Mononuclear cell (primary cell): ENCODE data around the gene TRAF1. TPM values are rescaled to one million over a fixed set of nuclear protein-coding genes. Genes with fewer than 3 reads are reported as not detected.

Experiments used
- H3K27me3 ChIP-seq: 2 replicates; pipeline ENCODE4 v1.6.0; 2011; ENCODE audit warnings: low read length, control low read depth; ENCODE audit not compliant: insufficient read depth
- H3K4me1 ChIP-seq: 2 replicates; pipeline ENCODE4 v1.5.1; 2011; ENCODE audit warnings: mild to moderate bottlenecking, low read length, control low read depth; ENCODE audit not compliant: insufficient read depth
- H3K4me3 ChIP-seq: 2 replicates; pipeline ENCODE4 v1.5.1; 2011; ENCODE audit warnings: mild to moderate bottlenecking, low read length, moderate library complexity
- H3K9me3 ChIP-seq: 2 replicates; pipeline ENCODE4 v1.5.1; 2011; ENCODE audit warnings: low read depth, mild to moderate bottlenecking, control low read depth, low read length
- total RNA-seq: library from RNA; depleted of rRNA; stranded (reverse); fragments of >200 nt; gene quantifications from one replicate; pipeline ENCODE4 v1.2.3, GENCODE V29; 2012

TRAF1 gene
- total RNA-seq, 1 donor, result 88.8 TPM

DNA sequence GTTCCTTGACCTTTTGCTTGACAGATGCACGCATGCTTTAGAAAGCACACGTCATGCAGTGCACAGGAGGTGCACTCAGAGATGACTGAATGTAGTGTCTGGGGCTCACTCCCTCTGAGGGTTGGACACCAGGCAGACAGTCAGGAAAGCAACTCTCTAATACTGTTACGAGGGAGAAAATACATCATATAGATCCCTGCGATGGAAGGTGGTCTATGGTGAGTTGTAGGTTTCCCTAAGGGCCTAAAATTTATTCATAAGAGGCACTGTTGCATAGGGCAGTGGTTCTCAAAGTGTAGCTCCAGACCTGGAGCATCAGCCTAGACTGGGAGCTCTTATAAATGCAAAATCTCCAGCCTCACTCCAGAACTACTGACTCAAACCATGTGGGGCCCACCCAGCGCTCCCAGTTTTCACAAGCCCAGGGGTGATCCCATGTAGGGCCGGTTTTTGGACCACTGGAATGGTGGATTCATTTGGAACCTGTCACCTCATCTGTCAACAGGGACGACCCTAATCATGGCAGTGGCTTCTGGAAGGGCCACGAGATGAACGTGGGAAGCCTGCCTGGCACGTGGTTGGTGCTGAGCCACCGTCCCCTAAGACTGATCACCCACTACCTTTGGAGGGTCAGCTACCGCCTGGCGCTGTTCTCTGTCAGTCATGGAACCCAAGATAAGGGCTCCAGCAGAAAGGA is 32.8 kb downstream of the TRAF1 start:
- H3K4me1 ChIP-seq, result peaks cover 64% of the 10 kb centered on the region
- H3K9me3 ChIP-seq, result no peaks in the 10 kb centered on the region
- H3K4me3 ChIP-seq, result no peak overlapping the region
- no peaks in the 10 kb centered on the region for H3K27me3 ChIP-seq

DNA sequence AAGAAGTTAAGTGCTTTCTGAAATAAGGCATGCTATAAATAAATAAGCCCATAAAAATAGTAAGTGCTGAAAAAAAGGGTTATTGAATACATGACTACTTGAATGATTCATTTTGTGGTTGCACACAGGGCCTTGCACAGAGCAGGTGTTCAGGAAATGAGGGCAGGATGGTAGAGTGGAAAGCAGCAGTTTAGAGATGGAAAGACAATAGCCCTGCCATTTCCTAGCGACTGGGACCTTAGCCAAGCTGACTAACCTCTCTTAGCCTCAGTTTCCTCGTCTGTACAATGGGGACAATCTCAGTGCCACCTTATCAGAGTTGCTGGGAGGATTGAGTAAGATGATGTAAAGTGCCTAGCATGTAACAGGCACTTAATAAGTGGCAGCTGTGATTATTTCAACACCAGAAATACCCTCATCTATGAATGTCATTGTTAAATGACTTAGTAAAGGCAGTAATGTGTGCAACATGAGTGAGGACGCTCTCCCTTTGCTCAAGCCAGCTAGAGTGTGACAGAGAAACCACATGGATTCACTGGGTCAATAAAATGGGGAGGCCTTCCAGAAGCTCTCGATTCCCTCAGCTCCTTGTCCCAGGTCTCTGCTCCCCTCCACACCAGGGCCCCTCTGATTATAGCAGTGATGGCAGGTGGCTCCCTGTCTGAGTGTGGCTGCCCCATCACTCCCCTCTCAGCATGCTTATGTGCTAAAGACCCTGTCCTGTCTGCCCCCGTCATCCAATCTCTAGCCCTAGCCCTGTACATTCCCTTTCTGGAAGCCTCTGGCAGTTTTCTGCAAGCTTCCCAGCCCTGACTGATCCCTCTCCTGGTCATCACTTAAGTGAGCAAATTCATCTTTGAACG is 33.6 kb downstream of the TRAF1 start:
- Histone ChIP-seq H3K4me3 (no peak overlapping the region), H3K4me1 (peaks cover 64% of the 10 kb centered on the region), H3K9me3 (no peaks in the 10 kb centered on the region), H3K27me3 (no peaks in the 10 kb centered on the region)

DNA sequence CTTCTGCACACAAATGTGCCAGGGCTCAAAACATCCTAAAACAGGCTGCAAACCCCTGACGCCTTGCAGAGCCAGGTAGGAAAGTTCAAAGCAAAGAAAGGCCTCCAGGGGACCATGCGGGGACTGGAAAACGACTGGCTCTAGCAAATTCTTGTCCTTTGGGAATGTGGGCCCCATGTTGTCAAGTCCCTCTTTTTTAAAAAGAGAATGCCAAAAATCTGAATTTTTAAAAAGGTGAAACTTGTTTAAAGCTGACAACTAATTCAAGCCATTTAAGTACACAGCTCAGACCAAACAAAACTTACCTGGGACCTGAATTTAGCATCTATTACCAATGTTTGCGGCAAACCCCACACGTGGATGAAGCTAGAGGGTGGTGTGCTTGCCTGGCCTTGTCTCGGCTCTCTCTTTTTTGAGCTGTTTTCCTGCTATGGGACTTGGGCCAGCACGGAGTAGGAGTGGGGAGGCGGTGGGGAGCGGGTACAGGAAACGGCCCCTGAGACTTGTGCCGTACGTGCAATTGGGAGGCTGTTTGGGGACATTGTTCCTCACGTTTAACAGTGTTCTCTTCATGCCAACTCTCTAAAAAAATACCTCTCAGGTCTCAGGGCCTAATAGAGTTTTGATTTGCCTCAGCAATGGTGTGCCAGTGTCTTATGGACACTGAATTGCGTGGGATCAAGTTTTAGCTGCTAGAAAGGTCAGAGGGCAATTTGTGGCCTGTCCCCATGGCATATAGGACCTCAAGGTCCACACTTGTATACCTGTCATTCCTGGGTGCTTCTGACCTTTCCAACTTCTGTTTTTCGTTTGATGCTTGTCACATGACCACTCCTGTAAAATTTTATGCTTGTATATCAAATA is 34.5 kb downstream of the TRAF1 start:
- H3K9me3 ChIP-seq, result no peaks in the 10 kb centered on the region
- peaks cover 61% of the 10 kb centered on the region for H3K4me1 ChIP-seq
- no peak overlapping the region for H3K4me3 ChIP-seq
- no peaks in the 10 kb centered on the region for H3K27me3 ChIP-seq

DNA sequence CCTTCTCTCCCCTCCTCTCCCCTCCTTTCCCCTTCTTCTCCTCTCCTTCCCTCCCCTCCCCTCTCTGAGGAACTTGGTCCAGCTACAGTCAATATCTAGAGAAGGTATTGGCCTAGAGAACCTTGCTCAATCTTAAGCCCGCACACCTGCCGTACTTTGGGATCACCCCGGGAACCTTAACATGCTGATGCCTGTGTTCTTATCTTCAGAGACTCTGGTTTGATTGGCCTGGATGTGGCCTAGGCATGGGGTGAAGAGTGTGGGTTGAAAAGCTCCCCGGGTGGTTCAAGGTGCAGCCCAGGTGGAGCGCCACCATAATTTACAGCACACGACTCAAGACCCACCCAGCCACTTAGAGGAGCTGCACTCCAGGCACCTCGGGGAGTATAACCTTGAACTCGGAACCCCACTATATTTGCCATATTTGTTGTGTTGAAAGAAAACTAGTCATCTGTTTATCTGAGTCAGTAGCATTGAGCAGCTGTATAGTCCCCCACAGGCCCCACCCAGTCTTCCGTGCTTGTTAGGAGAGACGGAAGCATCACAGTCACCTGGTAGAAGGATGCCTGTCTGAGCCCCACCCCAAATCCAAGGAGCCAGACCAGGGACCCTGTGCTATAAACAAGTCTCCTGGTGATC is 35.2 kb downstream of the TRAF1 start:
- no peaks in the 10 kb centered on the region for H3K9me3 ChIP-seq
- H3K4me3 ChIP-seq, result no peak overlapping the region
- peaks cover 55% of the 10 kb centered on the region for H3K4me1 ChIP-seq
- H3K27me3 ChIP-seq, result no peaks in the 10 kb centered on the region

DNA sequence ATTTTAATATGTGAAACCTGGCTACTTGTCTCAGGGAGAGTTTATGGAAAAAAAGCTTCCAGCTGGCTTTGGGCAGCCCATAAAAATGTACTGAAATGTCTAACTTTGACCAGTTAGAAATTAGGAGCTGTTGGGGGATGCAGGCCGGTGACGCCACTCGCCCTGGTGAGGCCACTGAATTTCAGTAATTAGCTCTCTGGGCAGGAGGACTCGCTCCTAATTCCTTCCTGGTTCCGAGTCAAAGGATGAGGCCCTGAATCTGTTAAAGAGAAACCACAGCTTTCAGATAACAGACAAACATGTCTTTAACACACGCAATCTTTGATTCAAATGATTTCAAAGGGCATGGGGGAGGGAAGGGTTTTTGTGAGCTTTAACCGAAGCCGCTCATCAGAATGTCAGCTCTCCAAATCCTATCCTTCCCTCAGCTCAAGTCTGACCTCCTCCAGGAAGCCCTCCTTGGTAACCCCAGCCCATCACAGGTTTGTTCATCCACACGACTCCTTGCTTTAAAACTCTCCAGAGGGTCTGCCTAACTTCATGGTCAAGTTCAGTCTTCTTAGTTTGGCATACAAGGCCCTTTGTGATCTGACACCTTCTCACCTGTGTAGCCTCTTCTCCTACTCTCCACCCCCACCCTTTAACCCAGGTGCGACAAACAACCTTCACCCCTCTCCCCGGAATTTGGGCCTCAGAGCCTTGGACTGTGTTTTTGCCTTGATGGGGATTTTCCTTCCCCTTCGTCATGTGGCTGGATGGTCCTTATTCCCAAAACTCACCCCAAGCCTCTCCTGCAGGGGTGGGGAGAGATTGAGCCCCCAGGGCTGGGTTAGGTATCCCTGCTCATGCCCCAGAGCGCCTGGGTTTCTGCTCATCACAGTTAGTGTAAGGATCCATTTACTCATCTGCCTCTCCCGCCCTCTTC is 36.0 kb downstream of the TRAF1 start:
- Histone ChIP-seq H3K27me3 (no peaks in the 10 kb centered on the region), H3K4me3 (no peak overlapping the region), H3K4me1 (peaks cover 55% of the 10 kb centered on the region), H3K9me3 (no peaks in the 10 kb centered on the region)

DNA sequence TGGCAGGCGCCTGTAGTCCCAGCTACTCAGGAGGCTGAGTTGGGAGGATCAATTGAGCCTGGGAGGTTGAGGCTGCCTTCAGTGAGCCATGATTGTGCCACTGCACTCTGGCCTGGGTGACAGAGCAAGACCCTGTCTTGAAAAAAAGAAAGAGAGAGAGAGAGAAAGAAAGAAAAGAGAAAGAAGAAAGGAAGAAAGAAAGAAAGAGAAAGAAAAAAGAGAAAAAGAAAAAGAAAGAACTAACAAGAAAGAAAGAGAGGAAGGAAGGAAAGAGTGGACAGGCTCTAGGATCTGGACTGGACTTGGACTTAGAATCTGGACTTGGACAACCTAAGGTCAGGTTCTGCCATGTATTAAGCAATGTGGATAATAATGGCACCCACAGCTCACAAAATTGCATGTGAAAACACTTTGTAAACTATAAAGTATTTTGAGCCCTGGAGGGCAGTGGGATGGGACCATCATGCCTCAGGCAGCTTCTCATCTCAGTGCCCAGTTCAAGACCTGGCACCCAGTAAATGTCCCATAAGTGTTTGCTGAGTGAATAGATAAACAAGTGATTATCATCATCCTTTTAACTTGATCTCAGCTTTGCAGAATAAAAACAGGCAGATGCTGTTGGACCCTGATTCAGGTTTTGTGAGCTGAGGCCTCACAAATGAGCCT is 36.9 kb downstream of the TRAF1 start:
- Histone ChIP-seq H3K4me3 (no peak overlapping the region), H3K4me1 (peaks cover 55% of the 10 kb centered on the region), H3K27me3 (no peaks in the 10 kb centered on the region), H3K9me3 (no peaks in the 10 kb centered on the region)

DNA sequence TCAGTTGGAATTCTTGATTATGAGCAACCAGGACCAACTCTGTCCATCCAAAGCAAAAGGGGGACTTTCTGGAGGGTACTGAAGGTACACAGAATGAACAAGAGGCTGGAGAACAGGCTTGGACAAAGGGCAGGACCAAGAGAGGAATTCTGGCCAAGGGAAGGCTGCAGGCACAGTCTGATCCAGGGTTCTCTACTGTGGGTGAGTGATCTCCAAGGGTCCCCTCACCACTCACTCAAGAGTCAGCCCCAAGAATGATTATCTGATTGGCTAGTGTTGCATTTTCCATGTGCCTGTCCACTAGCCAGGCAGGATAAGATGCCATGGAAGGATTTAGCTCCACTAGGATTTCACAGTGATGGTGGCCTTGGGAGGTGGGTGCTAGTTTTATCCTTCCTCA is 38.0 kb downstream of the TRAF1 start:
- Histone ChIP-seq H3K4me1 (peaks cover 49% of the 10 kb centered on the region), H3K4me3 (no peak overlapping the region), H3K9me3 (no peaks in the 10 kb centered on the region), H3K27me3 (no peaks in the 10 kb centered on the region)

DNA sequence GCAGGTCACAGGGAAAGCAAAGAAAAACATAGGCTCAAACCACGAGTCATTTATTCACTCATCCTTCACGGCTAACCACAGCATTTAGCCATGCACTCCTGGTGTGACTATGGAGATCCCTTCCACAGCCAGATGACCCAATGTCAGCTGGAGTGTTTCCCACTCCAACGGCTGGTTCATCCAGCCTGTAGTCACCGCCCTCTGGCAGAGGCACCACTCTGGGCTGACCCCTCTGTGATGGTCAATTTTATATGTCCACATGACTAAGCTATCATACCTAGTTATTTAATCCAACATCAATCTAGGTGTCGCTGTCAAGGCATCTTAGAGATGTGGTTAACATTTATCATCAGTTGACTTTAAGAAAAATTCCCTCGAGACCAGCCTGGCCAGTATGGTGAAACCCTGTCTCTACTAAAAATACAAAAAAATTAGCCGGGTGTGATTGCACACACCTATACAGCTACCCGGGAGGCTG is 40.1 kb downstream of the TRAF1 start:
- Histone ChIP-seq H3K4me3 (no peak overlapping the region), H3K27me3 (no peaks in the 10 kb centered on the region), H3K4me1 (peaks cover 47% of the 10 kb centered on the region), H3K9me3 (no peaks in the 10 kb centered on the region)

DNA sequence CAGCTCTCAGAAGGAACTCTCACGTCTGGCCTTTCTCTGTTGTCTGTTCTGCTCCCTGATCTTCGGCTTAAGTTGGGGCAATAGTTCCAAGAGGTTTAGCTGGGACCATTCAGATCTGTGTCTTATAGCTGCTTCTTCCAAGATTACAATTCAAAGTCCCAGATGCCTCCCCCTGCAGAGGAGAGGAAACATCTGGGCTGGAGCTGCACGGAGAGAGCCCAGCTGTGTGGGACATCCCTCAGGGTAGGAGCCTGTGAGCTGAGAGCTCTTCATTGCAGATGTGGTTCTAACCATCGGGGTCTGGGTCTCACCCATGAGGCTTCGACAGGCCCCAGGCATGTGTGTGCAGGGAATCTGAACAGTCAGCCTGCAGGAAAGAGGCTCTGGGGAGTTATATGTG is 40.6 kb downstream of the TRAF1 start:
- H3K4me3 ChIP-seq, result no peak overlapping the region
- no peaks in the 10 kb centered on the region for H3K9me3 ChIP-seq
- H3K4me1 ChIP-seq, result peaks cover 44% of the 10 kb centered on the region
- no peaks in the 10 kb centered on the region for H3K27me3 ChIP-seq

DNA sequence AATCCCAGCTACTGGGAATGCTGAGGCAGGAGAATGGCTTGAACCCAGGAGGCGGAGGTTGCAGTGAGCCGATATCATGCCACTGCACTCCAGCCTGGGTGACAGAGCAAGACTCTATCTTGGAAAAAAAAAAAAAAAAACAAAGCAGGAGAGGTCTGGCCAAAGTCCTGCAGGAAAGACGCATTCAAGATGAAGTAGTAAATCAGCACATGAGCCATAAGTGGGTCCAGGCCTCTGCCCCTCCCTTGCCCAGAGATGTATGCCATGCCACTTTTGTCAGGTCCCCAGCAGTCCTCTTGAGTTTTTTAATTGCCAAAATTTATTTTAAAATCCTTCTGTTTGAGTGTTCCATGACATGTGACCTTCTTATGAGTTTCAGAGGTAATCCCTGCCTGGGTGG is 41.1 kb downstream of the TRAF1 start:
- peaks cover 41% of the 10 kb centered on the region for H3K4me1 ChIP-seq
- no peak overlapping the region for H3K4me3 ChIP-seq
- H3K27me3 ChIP-seq, result no peaks in the 10 kb centered on the region
- no peaks in the 10 kb centered on the region for H3K9me3 ChIP-seq

DNA sequence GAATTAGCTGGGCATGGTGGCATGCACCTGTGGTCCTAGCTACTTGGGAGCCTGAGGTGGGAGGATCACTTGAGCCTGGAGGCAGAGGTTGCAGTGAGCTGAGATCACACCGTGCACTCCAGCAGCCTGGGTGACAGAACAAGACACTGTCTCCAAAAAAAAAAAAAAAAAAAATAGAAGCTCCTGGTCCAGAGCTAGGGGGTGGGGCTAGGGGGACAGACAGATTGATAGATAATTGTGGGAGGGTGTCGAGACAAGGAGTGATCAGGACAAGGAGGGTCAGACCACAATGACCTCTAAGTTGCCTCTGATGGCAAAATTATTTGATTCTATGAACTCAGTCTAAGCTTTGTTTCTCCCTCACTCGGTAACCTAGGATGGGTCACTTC is 43.0 kb downstream of the TRAF1 start:
- peaks cover 41% of the 10 kb centered on the region for H3K4me1 ChIP-seq
- H3K4me3 ChIP-seq, result no peak overlapping the region
- H3K9me3 ChIP-seq, result no peaks in the 10 kb centered on the region
- H3K27me3 ChIP-seq, result no peaks in the 10 kb centered on the region

DNA sequence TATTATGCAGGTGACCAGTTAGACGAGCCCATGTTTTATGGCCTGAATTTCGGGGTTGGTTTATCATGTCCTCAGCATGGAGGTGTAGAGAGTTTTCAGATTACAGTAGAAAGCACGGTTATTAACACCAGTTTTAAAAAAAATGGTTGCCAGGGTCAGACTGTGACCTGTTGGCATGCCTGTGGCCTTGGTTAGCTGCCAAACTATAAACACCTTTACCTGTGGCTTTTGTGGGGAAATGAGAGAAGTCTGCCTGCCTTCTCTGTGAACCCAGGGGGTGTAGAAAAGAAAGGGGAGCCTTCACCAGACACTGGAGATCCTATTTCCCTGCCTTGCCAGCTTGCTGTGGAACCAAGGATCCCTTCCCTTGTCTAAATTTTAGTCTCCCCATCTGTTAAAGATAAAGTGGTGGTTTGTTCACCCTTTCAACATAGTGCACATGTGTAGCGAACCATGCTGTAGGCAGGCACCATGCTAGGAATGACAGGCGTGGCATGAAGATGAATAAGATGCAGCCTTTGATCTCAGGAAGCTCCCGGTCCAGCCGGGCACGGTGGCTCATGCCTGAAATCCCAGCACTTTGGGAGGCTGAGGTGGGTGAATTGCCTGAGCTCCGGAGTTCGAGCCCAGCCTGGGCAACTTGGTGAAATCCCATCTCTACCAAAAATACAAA is 43.5 kb downstream of the TRAF1 start:
- H3K27me3 ChIP-seq, result no peaks in the 10 kb centered on the region
- H3K4me1 ChIP-seq, result peaks cover 47% of the 10 kb centered on the region
- no peaks in the 10 kb centered on the region for H3K9me3 ChIP-seq
- no peak overlapping the region for H3K4me3 ChIP-seq

DNA sequence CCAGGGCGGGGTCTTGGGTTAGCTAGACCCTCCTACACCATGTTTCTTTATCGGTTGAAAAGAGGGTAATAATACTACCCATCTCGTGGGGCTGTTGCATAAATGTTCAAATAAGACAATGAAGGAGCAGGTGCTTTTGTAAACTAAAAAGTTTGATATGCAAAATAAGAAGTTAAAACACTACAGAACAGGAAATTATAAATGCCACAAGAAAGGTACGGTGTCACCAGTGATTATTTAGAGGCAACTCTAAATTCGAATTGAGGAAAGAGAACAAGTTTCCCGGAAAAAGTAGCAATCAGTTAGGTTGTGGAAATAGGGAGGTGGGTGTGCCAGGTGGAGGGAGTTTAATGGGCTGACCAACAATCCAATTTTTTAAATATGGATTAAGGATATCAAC is 47.1 kb downstream of the TRAF1 start:
- Histone ChIP-seq H3K4me1 (peaks cover 67% of the 10 kb centered on the region), H3K27me3 (no peaks in the 10 kb centered on the region), H3K9me3 (no peaks in the 10 kb centered on the region), H3K4me3 (no peak overlapping the region)
